SK-N-SH (cell line): ENCODE results near the gene TANK. TPM values are rescaled to one million over a fixed set of nuclear protein-coding genes. Genes with fewer than 3 reads are reported as not detected.

Source experiments
- CTCF ChIA-PET: fragments of 300-600, 350-600 bp; formaldehyde crosslinking; extraction: SDS; loops from one replicate; lab custom pipeline; 2021; lab: Yijun Ruan, JAX
- POLR2A ChIA-PET: fragments of 350-600 bp; sonication (Branson Sonifier 250); formaldehyde crosslinking; extraction: SDS; loops from one replicate; lab custom pipeline; 2020; ENCODE audit warnings: antibody characterized with exemption, inconsistent platforms; lab: Yijun Ruan, JAX
- DNase-seq: peaks from one replicate; pipeline ENCODE4 v3.0.0; 2012
- H2AFZ ChIP-seq: fragments of 200-600 bp; sonication (generic); 2 replicates; pipeline ENCODE4 v1.8.1; 2016; ENCODE audit warnings: antibody characterized with exemption, mild to moderate bottlenecking, low read depth
- H3F3A ChIP-seq: fragments of 200-600 bp; sonication (generic); replicated peaks from 2 replicates; pipeline ENCODE3; 2016; ENCODE audit warnings: antibody characterized with exemption, mild to moderate bottlenecking; ENCODE audit not compliant: insufficient read depth
- H3K27ac ChIP-seq, 2 experiments: fragments of 200-500 bp in 1 of 2; fragments of 200-600 bp in 1 of 2; sonication (Bioruptor generic) in 1 of 2; sonication (generic), shearing (Covaris generic) in 1 of 2; 2 replicates each; pipeline versions ENCODE4 v1.5.1 to v1.6.1; 2014 to 2016; ENCODE audit warnings: low read depth in 2 of 2, inconsistent platforms in 1 of 2, low read length in 1 of 2, mild to moderate bottlenecking in 1 of 2, mixed read lengths in 1 of 2
- H3K27me3 ChIP-seq: fragments of 200-600 bp; sonication (generic), shearing (Covaris generic); 2 replicates; pipeline ENCODE4 v1.6.1; 2016; ENCODE audit warnings: mixed run types; ENCODE audit not compliant: insufficient read depth
- H3K36me3 ChIP-seq, 2 experiments: fragments of 200-500 bp in 1 of 2; fragments of 200-600 bp in 1 of 2; sonication (Bioruptor generic) in 1 of 2; sonication (generic) in 1 of 2; replicated peaks in 1 of 2; 2 replicates each; pipeline versions ENCODE3 to v1.5.1; 2014 to 2016; ENCODE audit warnings: low read length in 1 of 2, mild to moderate bottlenecking in 1 of 2; ENCODE audit not compliant: insufficient read depth in 2 of 2, control insufficient read depth in 1 of 2
- H3K4me1 ChIP-seq, 2 experiments: fragments of 200-500 bp in 1 of 2; fragments of 200-600 bp in 1 of 2; sonication (Bioruptor generic) in 1 of 2; sonication (generic), shearing (Covaris generic) in 1 of 2; 2 replicates each; pipeline versions ENCODE4 v1.5.1 to v1.6.1; 2014 to 2016; ENCODE audit warnings: low read depth in 1 of 2, low read length in 1 of 2, mixed run types in 1 of 2; ENCODE audit not compliant: insufficient read depth in 2 of 2, control insufficient read depth in 1 of 2
- H3K4me2 ChIP-seq: fragments of 200-600 bp; sonication (generic), shearing (Covaris generic); 2 replicates; pipeline ENCODE4 v1.6.1; 2017; ENCODE audit warnings: mixed run types
- H3K4me3 ChIP-seq, 2 experiments: fragments of 200-500 bp in 1 of 2; fragments of 200-600 bp in 1 of 2; sonication (Bioruptor generic) in 1 of 2; sonication (generic), shearing (Covaris generic) in 1 of 2; 2 replicates each; pipeline versions ENCODE4 v1.5.1 to v1.8.1; 2014 to 2016; ENCODE audit warnings: low read depth in 2 of 2, inconsistent platforms in 1 of 2, low read length in 1 of 2, mild to moderate bottlenecking in 1 of 2, mixed read lengths in 1 of 2, moderate library complexity in 1 of 2
- H3K79me2 ChIP-seq: fragments of 200-600 bp; sonication (generic); 2 replicates; pipeline ENCODE4 v1.8.1; 2017; ENCODE audit warnings: mild to moderate bottlenecking; ENCODE audit not compliant: insufficient read depth
- H3K9ac ChIP-seq: fragments of 200-600 bp; sonication (generic); 2 replicates; pipeline ENCODE4 v1.6.1; 2017; ENCODE audit warnings: mixed run types
- H3K9me2 ChIP-seq: fragments of 200-600 bp; sonication (generic); 2 replicates; pipeline ENCODE4 v1.6.1; 2017; ENCODE audit warnings: mixed run types
- H3K9me3 ChIP-seq: fragments of 200-600 bp; sonication (generic); 2 replicates; pipeline ENCODE4 v1.6.1; 2017; ENCODE audit warnings: mixed run types, mild to moderate bottlenecking, moderate library complexity
- H4K20me1 ChIP-seq: fragments of 200-600 bp; sonication (generic); 2 replicates; pipeline ENCODE4 v1.6.1; 2017; ENCODE audit warnings: mild to moderate bottlenecking, mixed run types; ENCODE audit not compliant: insufficient read depth
- EZH2phosphoT487 ChIP-seq: fragments of 200-600 bp; sonication (generic); IDR thresholded peaks from 2 replicates; pipeline ENCODE4 v1.6.1; 2017; ENCODE audit warnings: low read depth, mixed run types, mild to moderate bottlenecking, antibody characterized with exemption, moderate library complexity, borderline replicate concordance
- FOXJ3 ChIP-seq: sonication (generic); formaldehyde crosslinking; IDR thresholded peaks from 2 replicates; pipeline ENCODE4 v1.5.1; 2020; ENCODE audit warnings: mild to moderate bottlenecking, missing genetic modification reagents
- GABPA ChIP-seq: IDR thresholded peaks from 2 replicates; pipeline ENCODE4 v1.4.0; 2012; ENCODE audit warnings: low read depth, mild to moderate bottlenecking
- GATA2 ChIP-seq: sonication (generic); formaldehyde crosslinking; IDR thresholded peaks from 2 replicates; pipeline ENCODE4 v1.5.0; 2020; ENCODE audit warnings: mild to moderate bottlenecking, missing genetic modification reagents
- JUND ChIP-seq: IDR thresholded peaks from 2 replicates; pipeline ENCODE4 v1.4.0; 2012
- MEF2A ChIP-seq: IDR thresholded peaks from 2 replicates; pipeline ENCODE4 v1.4.0; 2012; ENCODE audit warnings: low read depth, borderline replicate concordance
- NRF1 ChIP-seq: IDR thresholded peaks from 2 replicates; pipeline ENCODE4 v1.6.1; 2012; ENCODE audit warnings: low read depth, mild to moderate bottlenecking, low read length
- POLR2AphosphoS5 ChIP-seq: IDR thresholded peaks from 2 replicates; pipeline ENCODE4 v1.6.1; 2012; ENCODE audit warnings: low read depth, low read length
- RFX5 ChIP-seq: IDR thresholded peaks from 2 replicates; pipeline ENCODE4 v1.6.1; 2012; ENCODE audit warnings: mild to moderate bottlenecking, improper control_type of control experiment, low read length
- SMC3 ChIP-seq: IDR thresholded peaks from 2 replicates; pipeline ENCODE4 v1.6.1; 2012; ENCODE audit warnings: low read depth, low read length, improper control_type of control experiment
- ZBTB33 ChIP-seq: IDR thresholded peaks from 2 replicates; pipeline ENCODE4 v1.4.0; 2012; ENCODE audit warnings: low read depth, borderline replicate concordance
- WGBS: methylation state at CpG from one replicate; pipeline ENCODE4 v1.1.6; 2017; ENCODE audit warnings: low lambda C conversion rate; 5-methylcytosine and 5-hydroxymethylcytosine counted together
- polyA plus RNA-seq, 3 experiments: library from polyadenylated mRNA; depleted of rRNA; stranded (reverse); fragments of >200 nt; gene quantifications; 2 replicates each; pipeline ENCODE4 v1.2.3, GENCODE V29; 2012
- TF ChIP-seq, protein P1 (sequence below): IDR thresholded peaks from 2 replicates; pipeline ENCODE4; 2012
- TF ChIP-seq, protein P2 (sequence below): fragments of 200-600 bp; sonication (generic); IDR thresholded peaks from 2 replicates; pipeline ENCODE4 v1.6.1; 2017; ENCODE audit warnings: antibody characterized with exemption, mild to moderate bottlenecking, moderate library complexity
- TF ChIP-seq, protein P3 (sequence below): fragments of 150-350 bp; IDR thresholded peaks from 2 replicates; pipeline ENCODE4 v1.6.1; 2017; ENCODE audit warnings: antibody characterized with exemption, low read length, low read depth, borderline replicate concordance
- TF ChIP-seq, protein P4 (sequence below): IDR thresholded peaks from 2 replicates; pipeline ENCODE4 v1.4.0; 2012; ENCODE audit warnings: low read depth, borderline replicate concordance
- TF ChIP-seq, protein P5 (sequence below): fragments of 150-350 bp; IDR thresholded peaks from 2 replicates; pipeline ENCODE4 v1.6.1; 2016; ENCODE audit warnings: mild to moderate bottlenecking, low read depth, low read length

Gene TANK
- polyA plus RNA-seq, 1 of the 3 experiments (the other 2 are of a cell fraction), result 25.7 TPM

- DNase-seq, result no peak
- ChIA-PET CTCF (no interaction called here), POLR2A (no interaction called here)
- Histone ChIP-seq H3K9me3 (no peaks in the 10 kb centered on the region), H3K79me2 (peaks cover 44% of the 10 kb centered on the region), H3K27ac (no peak overlapping the region), H4K20me1 (no peaks in the 10 kb centered on the region), H3K27me3 (no peaks in the 10 kb centered on the region), H3K9ac (no peak overlapping the region), H2AFZ (no peak overlapping the region), H3K4me3 (no peak overlapping the region), H3K36me3 (peaks cover 14 to 17% of the 10 kb centered on the region in 2 experiments), H3K4me2 (no peak overlapping the region), H3F3A (no peaks in the 10 kb centered on the region)
- 96% methylated on average over 4 of the region's 4 CpGs for whole genome bisulfite sequencing
- TF ChIP-seq, protein P1, sequence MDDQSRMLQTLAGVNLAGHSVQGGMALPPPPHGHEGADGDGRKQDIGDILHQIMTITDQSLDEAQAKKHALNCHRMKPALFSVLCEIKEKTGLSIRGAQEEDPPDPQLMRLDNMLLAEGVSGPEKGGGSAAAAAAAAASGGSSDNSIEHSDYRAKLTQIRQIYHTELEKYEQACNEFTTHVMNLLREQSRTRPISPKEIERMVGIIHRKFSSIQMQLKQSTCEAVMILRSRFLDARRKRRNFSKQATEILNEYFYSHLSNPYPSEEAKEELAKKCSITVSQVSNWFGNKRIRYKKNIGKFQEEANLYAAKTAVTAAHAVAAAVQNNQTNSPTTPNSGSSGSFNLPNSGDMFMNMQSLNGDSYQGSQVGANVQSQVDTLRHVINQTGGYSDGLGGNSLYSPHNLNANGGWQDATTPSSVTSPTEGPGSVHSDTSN, result no peak
- TF ChIP-seq FOXJ3 (CRISPR knock-in tag) (no peak), SMC3 (no peak), JUND (no peak), RFX5 (no peak), EZH2phosphoT487 (no peak), ZBTB33 (no peak), GATA2 (CRISPR knock-in tag) (no peak), MEF2A (no peak), POLR2AphosphoS5 (no peak), NRF1 (no peak), GABPA (no peak)
- TF ChIP-seq, protein P2, sequence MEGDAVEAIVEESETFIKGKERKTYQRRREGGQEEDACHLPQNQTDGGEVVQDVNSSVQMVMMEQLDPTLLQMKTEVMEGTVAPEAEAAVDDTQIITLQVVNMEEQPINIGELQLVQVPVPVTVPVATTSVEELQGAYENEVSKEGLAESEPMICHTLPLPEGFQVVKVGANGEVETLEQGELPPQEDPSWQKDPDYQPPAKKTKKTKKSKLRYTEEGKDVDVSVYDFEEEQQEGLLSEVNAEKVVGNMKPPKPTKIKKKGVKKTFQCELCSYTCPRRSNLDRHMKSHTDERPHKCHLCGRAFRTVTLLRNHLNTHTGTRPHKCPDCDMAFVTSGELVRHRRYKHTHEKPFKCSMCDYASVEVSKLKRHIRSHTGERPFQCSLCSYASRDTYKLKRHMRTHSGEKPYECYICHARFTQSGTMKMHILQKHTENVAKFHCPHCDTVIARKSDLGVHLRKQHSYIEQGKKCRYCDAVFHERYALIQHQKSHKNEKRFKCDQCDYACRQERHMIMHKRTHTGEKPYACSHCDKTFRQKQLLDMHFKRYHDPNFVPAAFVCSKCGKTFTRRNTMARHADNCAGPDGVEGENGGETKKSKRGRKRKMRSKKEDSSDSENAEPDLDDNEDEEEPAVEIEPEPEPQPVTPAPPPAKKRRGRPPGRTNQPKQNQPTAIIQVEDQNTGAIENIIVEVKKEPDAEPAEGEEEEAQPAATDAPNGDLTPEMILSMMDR, result no peak
- TF ChIP-seq, protein P3, sequence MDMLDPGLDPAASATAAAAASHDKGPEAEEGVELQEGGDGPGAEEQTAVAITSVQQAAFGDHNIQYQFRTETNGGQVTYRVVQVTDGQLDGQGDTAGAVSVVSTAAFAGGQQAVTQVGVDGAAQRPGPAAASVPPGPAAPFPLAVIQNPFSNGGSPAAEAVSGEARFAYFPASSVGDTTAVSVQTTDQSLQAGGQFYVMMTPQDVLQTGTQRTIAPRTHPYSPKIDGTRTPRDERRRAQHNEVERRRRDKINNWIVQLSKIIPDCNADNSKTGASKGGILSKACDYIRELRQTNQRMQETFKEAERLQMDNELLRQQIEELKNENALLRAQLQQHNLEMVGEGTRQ, result no peak
- TF ChIP-seq, protein P4, sequence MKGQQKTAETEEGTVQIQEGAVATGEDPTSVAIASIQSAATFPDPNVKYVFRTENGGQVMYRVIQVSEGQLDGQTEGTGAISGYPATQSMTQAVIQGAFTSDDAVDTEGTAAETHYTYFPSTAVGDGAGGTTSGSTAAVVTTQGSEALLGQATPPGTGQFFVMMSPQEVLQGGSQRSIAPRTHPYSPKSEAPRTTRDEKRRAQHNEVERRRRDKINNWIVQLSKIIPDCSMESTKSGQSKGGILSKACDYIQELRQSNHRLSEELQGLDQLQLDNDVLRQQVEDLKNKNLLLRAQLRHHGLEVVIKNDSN, result no peak
- TF ChIP-seq, protein P5, sequence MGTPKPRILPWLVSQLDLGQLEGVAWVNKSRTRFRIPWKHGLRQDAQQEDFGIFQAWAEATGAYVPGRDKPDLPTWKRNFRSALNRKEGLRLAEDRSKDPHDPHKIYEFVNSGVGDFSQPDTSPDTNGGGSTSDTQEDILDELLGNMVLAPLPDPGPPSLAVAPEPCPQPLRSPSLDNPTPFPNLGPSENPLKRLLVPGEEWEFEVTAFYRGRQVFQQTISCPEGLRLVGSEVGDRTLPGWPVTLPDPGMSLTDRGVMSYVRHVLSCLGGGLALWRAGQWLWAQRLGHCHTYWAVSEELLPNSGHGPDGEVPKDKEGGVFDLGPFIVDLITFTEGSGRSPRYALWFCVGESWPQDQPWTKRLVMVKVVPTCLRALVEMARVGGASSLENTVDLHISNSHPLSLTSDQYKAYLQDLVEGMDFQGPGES, result no peak
- TF ChIP-seq, all 33 proteins: peak for 0
- H3K4me1 ChIP-seq, result peaks cover 0 to 3% of the 10 kb centered on the region in 2 experiments; a peak in 2 of 4 replicates
- H3K9me2 ChIP-seq, result no peaks in the 10 kb centered on the region
These were observed 11.0 kb downstream of the TANK start for GRCh38 chr2:161170958-161171932.
